H1 (cell line): ENCODE measurements around the gene PDE9A.

Experiments
- CEBPB ChIP-seq: IDR thresholded peaks from 2 replicates; pipeline ENCODE4 v1.6.1; 2012; ENCODE audit warnings: low read depth, low read length
- RFX5 ChIP-seq: IDR thresholded peaks from 2 replicates; pipeline ENCODE4 v1.6.1; 2011; ENCODE audit warnings: low read depth, low read length, improper control_type of control experiment, borderline replicate concordance
- SIX5 ChIP-seq: IDR thresholded peaks from 2 replicates; pipeline ENCODE4 v1.6.1; 2011; ENCODE audit warnings: mild to moderate bottlenecking, low read depth, low read length
- SP1 ChIP-seq: IDR thresholded peaks from 2 replicates; pipeline ENCODE4 v1.6.1; 2011; ENCODE audit warnings: low read depth, low read length
- SUZ12 ChIP-seq: fragments of 200-600 bp; sonication (generic); IDR thresholded peaks from 2 replicates; pipeline ENCODE4 v1.6.1; 2012; ENCODE audit warnings: mild to moderate bottlenecking, inconsistent platforms, low read length, moderate library complexity, mixed read lengths
- TAF1 ChIP-seq: IDR thresholded peaks from 2 replicates; pipeline ENCODE4 v1.6.1; 2011; ENCODE audit warnings: mild to moderate bottlenecking, low read depth, low read length
- TCF12 ChIP-seq: IDR thresholded peaks from 2 replicates; pipeline ENCODE4 v1.6.1; 2011; ENCODE audit warnings: low read depth, mild to moderate bottlenecking, low read length

GRCh38 chr21:42619841-42620240, 33.6 kb upstream of the PDE9A start:
- TF ChIP-seq TCF12 (no peak), SUZ12 (no peak), CEBPB (no peak), RFX5 (no peak), SP1 (no peak), TAF1 (no peak), SIX5 (no peak)
